ENCODE measurements around the gene RNF111.
"Not testable (repeated sequence)": the region's sequence is repeated elsewhere in the genome, so short reads cannot be mapped to it uniquely, and the experiment has no call there.

Gene RNF111

GRCh38 chr15:59143281-59143680 lies 155.8 kb downstream of the RNF111 start:
- no peak for DNase-seq
- Histone ChIP-seq H3K36me3 (ENCODE audit: control insufficient read depth, insufficient read depth, low read length) (no peaks in the 10 kb centered on the region), H3K27me3 (replicated peaks; ENCODE audit: control insufficient read depth, insufficient read depth, low read length, poor library complexity, severe bottlenecking) (no peaks in the 10 kb centered on the region), H3K4me1 (ENCODE audit: control insufficient read depth, insufficient read depth, low read length, poor library complexity, severe bottlenecking) (no peaks in the 10 kb centered on the region), H3K27ac (ENCODE audit: insufficient read depth, low read length, poor library complexity, severe bottlenecking) (no peak overlapping the region), H3K9me3 (ENCODE audit: control insufficient read depth, low read length) (no peaks in the 10 kb centered on the region), H3K4me3 (ENCODE audit: insufficient read depth, low read depth, low read length, poor library complexity, severe bottlenecking) (no peak overlapping the region)

- DNase-seq; H3K27me3 ChIP-seq (replicated peaks; ENCODE audit: control insufficient read depth, insufficient read depth, low read length, poor library complexity, severe bottlenecking); H3K9me3 ChIP-seq (ENCODE audit: control insufficient read depth, low read length); H3K27ac ChIP-seq (ENCODE audit: insufficient read depth, low read length, poor library complexity, severe bottlenecking); H3K4me3 ChIP-seq (ENCODE audit: insufficient read depth, low read depth, low read length, poor library complexity, severe bottlenecking); H3K4me1 ChIP-seq (ENCODE audit: control insufficient read depth, insufficient read depth, low read length, poor library complexity, severe bottlenecking); H3K36me3 ChIP-seq (ENCODE audit: control insufficient read depth, insufficient read depth, low read length): not testable (repeated sequence)
Measured at GRCh38 chr15:59144594-59144993, 157.1 kb downstream of the RNF111 start.

Measured in effector memory CD4-positive, alpha-beta T cell (primary cell).